Measurements from ENCODE around the gene TMEM33.

The TMEM33 gene

DNA sequence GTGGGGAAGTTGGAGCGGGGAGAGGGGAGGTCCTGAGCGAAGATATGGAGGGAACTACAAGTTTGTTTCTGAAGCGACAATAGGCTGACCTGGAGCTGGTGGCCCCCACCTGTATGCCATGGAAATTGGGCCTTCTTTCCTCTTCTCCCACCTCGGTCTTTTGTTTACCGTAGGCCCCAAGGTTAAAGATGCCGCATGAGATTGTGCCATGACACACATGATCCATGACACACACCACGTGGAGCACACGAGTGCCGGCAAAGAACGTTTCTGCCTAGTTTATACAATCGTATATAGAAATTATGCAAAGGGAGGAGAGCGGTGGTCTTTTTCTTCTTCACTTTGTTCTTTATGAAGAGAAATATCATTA is 408 bp downstream of the TMEM33 start:
- TF ChIP-seq, protein P1, sequence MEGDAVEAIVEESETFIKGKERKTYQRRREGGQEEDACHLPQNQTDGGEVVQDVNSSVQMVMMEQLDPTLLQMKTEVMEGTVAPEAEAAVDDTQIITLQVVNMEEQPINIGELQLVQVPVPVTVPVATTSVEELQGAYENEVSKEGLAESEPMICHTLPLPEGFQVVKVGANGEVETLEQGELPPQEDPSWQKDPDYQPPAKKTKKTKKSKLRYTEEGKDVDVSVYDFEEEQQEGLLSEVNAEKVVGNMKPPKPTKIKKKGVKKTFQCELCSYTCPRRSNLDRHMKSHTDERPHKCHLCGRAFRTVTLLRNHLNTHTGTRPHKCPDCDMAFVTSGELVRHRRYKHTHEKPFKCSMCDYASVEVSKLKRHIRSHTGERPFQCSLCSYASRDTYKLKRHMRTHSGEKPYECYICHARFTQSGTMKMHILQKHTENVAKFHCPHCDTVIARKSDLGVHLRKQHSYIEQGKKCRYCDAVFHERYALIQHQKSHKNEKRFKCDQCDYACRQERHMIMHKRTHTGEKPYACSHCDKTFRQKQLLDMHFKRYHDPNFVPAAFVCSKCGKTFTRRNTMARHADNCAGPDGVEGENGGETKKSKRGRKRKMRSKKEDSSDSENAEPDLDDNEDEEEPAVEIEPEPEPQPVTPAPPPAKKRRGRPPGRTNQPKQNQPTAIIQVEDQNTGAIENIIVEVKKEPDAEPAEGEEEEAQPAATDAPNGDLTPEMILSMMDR (IDR thresholded peaks at IDR 0.05; ENCODE audit: insufficient read depth, low read depth, low read length, missing control alignments) = no peak
- peak overlapping the region; percentile 94 for H3K4me3 ChIP-seq (ENCODE audit: low read depth, low read length)
- peak; percentile 37 for DNase-seq (ENCODE audit: low read depth)

DNA sequence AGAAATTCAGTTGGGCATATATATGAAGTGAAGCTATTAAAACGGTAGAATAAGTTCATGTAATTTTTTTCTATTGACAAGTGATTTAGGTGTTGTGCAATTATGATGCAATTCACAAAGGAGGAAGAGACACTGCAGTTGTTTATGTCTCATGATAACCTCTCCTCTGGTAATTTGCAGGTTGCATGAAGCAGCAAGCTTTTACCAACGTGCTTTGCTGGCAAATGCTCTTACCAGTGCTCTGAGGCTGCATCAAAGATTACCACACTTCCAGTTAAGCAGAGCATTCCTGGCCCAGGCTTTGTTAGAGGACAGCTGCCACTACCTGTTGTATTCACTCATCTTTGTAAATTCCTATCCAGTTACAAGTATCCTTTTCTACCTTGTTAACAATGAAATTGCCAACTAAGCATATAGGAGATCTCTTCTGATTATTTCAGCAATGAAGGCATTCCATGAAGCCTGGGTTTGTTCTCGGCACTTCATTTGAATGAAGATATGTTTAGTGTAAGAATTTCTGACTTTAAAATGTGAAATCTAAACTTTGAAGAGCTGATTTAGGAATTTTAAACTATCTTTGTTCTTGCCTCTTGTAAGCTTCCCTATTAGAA is 3.9 kb downstream of the TMEM33 start:
- DNase-seq (ENCODE audit: low read depth) = no peak
- H3K4me3 ChIP-seq (ENCODE audit: low read depth, low read length) = no peak overlapping the region

DNA sequence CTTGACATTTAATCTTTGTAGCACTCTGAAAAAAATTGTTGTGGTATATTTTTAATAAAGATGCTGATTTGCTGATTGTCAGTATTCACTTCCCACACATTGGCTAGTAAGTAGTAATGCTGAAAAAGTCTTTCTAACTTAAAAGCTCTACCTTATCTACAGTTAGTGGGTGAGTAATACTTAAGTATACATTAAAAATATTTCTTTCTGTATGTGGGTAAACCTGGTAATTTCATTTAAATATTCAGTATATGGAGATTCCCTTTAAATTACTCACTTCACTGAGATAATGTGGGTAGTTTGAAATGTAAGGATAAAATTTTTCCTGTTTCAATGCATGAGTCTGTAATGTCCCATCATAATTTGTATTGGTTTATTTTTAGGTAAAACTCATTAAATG is 5.6 kb downstream of the TMEM33 start:
- TF ChIP-seq, protein P1 (IDR thresholded peaks at IDR 0.05; ENCODE audit: insufficient read depth, low read depth, low read length, missing control alignments) = no peak
- no peak overlapping the region for H3K4me3 ChIP-seq (ENCODE audit: low read depth, low read length)
- DNase-seq (ENCODE audit: low read depth) = no peak

More for the DNA sequence above, 3.9 kb downstream of the TMEM33 start:
- TF ChIP-seq, protein P1 (IDR thresholded peaks at IDR 0.05; ENCODE audit: insufficient read depth, low read depth, low read length, missing control alignments) = no peak

DNA sequence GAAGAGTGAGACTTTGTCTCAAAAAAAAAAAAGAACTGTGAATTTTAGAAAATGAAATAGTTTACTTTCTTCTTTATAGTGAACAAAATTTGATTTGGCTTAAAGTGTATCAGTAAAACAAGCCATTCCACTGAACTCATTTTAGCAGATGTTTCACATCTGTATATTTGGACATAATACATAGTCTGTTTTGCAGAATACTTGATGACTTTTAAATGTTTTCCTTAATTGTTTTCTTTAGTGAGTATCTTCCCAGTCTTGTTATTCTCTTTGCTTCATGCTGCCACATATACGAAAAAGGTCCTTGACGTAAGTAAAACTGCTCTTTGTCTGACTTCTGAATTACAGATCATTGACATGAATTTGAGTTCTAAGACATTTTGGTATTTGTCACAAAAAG is 8.3 kb downstream of the TMEM33 start:
- no peak for DNase-seq (ENCODE audit: low read depth)
- no peak overlapping the region for H3K4me3 ChIP-seq (ENCODE audit: low read depth, low read length)
- TF ChIP-seq, protein P1 (IDR thresholded peaks at IDR 0.05; ENCODE audit: insufficient read depth, low read depth, low read length, missing control alignments) = no peak

DNA sequence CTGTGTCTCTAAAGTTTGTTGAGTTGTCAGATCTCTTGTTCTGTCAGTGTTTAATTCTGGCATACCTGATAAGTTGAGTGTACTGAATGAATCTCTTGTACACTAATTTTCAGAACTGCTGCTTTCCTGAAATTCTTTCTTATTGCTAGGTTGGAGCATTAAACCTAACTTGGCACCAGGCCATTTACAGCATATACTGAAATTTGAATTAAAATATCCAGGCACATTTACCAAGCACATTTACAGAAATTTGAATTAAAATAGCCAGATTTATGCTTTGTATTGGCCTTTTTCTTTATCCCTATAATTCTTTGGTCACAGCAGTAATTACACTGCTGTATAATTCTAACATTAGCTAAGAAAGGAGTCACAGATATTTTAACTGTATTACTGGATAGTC is 8.9 kb downstream of the TMEM33 start:
- no peak overlapping the region for H3K4me3 ChIP-seq (ENCODE audit: low read depth, low read length)
- DNase-seq (ENCODE audit: low read depth) = no peak
- TF ChIP-seq, protein P1 (IDR thresholded peaks at IDR 0.05; ENCODE audit: insufficient read depth, low read depth, low read length, missing control alignments) = no peak

DNA sequence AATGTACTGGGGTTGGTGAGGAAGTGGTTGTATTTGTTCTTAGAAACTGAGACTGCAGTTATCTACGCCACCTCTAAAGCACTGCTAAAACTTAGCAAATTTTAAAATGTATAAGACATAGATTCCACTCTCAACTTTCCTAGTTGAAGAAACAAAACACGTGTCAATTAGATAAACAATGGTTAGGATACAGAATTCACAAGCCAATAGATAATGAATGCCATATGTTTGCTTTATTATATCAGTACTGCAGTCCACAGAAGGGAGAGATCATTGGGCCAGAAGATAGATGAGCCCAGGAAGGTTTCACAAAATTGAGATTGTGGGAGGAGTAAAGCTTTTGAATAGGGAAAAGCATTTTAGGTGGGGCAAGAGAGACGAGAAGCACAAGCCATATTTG is 14.3 kb downstream of the TMEM33 start:
- DNase-seq (ENCODE audit: low read depth) = no peak
- H3K4me3 ChIP-seq (ENCODE audit: low read depth, low read length) = no peak overlapping the region
- TF ChIP-seq, protein P1 (IDR thresholded peaks at IDR 0.05; ENCODE audit: insufficient read depth, low read depth, low read length, missing control alignments) = no peak

DNA sequence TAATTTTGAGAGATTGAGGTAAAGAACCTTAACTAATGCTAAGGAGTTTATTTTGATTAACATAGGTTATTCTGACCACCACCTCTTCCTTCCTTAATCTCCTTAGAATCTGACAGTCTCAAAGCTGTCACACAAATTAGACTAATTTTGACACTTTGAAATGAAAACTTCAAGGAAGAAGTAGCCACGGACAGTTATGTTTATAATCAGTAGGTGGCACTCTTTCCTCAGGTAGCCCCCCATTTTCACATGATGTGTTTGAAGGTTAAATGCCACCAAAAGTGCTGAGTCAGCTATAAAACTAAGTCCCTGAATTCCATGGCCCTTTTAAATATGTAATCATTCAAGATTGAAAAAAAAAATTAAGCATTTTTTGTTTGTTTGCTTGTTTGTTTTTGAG is 22.4 kb downstream of the TMEM33 start:
- TF ChIP-seq, protein P1 (IDR thresholded peaks at IDR 0.05; ENCODE audit: insufficient read depth, low read depth, low read length, missing control alignments) = peak; percentile 51
- DNase-seq (ENCODE audit: low read depth) = peak; percentile 55

More for the DNA sequence above, 22.4 kb downstream of the TMEM33 start:
- no peak overlapping the region for H3K4me3 ChIP-seq (ENCODE audit: low read depth, low read length)
